HG02938 (cell line): ENCODE measurements around the gene TSBP1.
"Not testable (repeated sequence)": the region's sequence is repeated elsewhere in the genome, so short reads cannot be mapped to it uniquely, and the experiment has no call there.

Source experiments
- ATAC-seq: cut with Tn5 transposase; IDR thresholded peaks from one replicate; pipeline ENCODE4 v1.9.1; 2021; ENCODE audit warnings: mild to moderate bottlenecking, moderate library complexity; ENCODE audit not compliant: unreplicated experiment

TSBP1 gene

DNA sequence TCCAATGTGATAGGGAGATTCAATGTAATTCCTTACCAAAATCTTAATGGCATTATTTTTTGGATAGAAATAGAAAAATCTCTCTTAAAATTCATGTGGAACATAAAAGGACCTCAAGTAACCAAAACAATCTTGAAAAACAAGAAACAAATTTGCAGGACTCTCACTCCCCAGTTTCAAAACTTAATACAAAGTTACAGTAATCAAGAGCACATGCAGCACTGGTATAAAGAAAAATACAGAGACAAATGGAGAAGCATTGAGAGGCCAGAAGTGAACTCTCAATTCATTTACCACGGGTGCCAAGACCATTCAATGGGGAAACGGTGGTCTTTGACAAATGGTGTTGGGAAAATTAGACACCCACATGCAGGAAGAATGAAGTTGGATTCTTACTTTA is 7.8 kb upstream of the TSBP1 start:
- no peak for ATAC-seq

DNA sequence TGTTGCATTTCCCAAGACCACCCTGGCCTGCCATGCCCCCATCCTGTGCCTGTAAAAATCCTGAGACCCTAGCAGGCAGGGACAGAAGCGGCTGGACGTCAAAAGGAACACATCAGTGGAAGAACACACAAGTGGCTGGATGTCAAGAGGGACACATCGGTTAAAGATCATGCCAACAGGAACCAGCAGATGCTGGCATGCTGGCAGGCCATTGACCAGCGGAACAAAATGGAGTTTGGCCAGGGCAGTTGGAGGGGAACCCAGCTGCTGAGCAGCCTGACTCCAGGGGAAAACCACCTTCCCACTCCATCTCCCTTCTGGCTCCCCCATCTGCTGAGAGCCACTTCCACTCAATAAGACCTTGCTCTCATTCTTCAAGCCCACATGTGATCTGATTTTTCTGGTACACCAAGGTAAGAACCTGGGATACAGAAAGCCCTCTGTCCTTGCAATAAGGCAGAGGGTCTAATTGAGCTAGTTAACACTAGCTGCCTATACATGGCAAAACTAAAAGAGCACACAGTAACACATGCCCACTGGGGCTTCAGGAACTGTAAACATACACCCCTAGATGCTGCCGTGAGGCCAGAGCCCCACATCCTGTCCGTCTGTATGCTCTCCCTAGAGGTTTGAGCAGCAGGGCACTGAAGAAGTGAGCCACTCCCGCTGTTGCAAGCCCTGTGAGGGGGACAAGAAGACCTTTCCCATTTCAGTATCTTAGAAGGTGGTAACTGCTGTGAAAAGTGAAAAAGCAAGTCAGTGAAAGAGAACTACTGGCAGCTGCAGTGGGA is 4.2 kb upstream of the TSBP1 start:
- no peak for ATAC-seq

DNA sequence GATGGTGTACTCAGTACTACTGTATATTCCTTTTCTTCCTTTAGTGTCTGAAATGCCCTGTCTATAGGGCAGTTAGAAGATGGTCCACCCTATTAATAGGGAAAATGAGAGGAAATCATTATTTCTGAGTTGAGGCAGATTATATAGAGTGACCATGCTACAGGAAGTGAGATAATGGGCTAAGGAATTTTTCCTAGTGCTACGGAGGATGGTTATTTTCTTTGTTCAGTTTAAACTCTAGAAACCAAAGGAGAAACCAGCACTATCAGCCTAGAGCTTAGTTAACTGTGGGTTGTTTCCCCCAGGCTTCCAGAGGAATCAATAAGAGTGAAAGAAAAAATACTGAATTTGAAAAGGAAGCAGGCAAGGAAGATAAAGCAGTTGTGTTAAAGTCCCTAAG is 474 bp downstream of the TSBP1 start:
- no peak for ATAC-seq

DNA sequence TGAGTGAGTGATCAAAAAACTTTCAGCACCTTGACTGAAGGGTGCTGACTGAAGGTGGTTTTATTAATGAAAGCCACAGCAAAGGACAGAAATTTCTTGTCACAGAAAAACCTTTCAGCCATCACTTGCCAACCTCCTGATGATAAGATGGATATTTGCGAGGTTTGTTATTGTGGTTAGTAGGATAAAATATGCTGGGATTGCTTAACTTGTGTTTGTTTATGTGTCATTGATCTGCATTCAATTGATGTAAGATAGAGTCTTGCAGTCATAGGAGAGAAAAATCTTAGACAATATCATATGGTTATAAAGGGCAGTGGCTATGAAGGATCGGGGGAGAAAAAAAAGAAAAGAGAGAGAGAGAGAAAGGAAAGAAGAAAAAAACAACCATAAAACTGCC is 1.2 kb downstream of the TSBP1 start:
- ATAC-seq = no peak

DNA sequence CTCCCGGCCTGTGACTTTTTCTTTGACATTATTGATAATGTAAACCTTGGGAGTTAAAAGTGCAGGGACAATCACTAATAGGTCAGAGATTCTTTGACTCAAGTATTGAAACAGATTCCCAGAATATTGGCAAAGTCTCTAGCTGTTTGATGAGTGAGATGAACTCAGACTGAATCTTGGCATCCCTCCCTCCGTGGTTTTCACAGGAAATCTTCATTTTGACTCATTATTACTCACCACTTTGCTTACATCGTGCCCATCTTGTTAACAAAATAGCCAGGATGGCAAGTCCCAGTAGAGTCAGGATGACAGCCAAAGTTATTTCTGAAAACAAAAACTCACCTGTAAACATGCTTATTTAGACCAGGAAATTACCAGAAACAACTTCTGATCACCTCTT is 2.0 kb downstream of the TSBP1 start:
- ATAC-seq = no peak

DNA sequence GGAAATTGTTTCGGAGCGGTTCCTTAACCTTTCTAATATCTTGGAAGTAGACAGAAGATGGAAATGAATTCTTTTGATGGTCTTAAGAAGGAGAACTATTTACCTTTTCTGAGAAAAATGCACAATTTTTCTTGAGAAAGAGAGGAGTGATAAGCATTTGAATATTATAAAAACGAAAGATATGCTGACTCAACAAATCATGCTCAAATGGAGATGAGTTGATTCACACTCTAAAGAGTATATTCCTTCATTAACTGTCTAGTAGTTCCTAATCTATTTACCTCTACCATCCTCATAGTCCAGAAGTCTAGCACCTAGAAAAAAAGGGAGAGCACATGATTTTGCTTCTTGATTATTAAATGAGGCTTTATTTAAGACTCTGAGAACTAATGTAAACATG is 4.1 kb downstream of the TSBP1 start:
- no peak for ATAC-seq

DNA sequence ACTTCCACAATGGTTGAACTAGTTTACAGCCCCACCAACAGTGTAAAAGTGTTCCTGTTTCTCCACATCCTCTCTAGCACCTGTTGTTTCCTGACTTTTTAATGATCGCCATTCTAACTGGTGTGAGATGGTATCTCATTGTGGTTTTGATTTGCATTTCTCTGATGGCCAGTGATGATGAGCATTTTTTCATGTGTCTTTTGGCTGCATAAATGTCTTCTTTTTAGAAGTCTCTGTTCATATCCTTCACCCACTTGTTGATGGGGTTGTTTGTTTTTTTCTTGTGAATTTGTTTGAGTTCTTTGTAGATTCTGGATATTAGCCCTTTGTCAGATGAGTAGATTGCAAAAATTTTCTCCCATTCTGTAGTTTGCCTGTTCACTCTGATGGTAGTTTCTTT is 12.5 kb downstream of the TSBP1 start:
- not testable (repeated sequence) for ATAC-seq

DNA sequence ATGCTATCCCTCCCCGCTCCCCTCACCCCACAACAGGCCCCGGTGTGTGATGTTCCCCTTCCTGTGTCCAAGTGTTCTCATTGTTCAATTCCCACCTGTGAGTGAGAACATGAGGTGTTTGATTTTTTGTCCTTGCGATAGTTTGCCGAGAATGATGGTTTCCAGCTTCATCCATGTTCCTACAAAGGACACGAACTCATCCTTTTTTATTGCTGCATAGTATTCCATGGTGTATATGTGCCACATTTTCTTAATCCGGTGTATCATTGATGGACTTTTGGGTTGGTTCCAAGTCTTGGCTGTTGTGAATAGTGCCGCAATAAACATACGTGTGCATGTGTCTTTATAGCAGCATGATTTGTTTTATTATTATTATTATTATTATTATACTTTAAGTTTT is 13.2 kb downstream of the TSBP1 start:
- ATAC-seq = not testable (repeated sequence)

DNA sequence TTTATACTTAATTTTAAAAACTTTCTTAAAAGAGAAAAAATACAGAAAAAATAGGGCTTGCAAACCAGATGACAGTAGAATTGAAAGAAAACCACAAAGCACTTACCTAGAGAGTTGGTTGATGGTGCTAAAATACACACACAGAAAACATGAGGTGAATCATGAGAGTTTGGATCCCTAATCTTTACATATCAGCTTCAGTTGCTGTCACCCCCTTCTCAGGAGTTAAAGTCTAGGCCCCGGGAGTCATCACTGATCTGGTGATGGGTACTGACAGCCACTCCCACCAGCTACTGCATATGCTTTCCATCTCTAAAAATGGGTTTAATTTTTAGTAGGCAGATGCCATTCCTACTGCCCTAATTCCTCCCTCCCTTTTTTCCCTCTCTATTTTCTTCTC is 16.7 kb downstream of the TSBP1 start:
- ATAC-seq = no peak

DNA sequence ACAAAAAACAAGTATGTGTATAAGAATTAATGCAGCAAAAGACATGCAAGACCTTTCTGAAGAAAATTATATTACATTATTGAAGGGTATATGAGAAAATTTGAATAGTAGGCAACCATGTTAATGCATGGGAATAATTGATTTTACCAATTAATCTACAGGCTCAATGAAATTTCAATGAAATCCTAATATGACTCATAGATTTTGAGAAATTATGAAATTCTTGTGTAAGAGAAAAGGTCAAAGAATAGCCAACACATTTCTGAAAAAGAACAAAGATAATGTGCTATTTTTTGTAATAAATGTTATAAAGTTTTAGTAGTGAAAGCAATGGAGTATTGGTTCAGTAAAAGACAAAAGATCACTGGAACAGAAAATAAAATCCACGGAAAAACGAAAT is 18.4 kb downstream of the TSBP1 start:
- no peak for ATAC-seq

DNA sequence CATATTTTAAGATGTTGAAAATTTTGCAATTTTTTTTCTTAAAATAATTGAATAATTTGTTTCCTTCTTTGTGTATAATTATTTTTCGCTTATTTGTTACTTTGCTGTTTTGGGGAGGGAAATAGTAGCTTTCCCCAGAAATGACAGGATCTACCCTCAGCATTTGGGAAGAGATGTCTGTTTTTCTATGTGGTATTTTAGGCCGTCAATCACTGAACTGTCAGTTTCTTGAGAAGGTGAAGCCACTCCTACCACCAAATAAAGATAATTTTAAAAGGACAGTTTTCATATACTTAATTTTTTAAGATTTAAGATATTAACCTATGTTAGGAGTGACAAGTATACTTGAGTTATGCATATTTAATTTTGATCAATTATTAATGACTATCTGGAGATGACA is 31.5 kb downstream of the TSBP1 start:
- ATAC-seq = no peak

DNA sequence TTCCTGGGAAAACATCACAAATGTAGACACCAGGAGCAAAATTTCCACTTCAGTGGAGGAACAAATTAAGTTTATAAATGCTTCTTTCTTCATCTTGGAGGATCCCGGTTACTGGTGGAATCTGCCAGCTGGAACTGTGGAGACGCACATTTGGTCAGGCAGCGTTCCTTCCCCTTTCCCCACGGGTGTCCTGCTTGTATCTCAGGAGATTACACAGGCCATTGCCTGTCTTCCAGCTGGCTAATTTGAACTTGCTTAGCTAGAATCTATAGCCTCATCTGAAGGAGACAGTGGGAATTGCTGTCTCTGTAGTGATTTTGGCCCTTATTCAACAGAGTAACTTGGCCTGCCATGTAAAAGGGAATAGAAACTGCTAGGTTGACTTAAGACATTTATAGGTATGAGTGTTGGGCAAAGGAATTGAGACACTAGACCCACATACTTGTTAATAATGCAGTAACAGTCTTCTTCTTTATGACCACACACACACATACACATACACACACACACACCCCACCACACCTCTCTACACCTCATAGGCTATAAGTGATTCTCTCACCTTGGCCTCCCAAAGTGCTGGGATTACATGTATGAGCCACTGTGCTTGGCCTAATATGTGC is 34.4 kb downstream of the TSBP1 start:
- ATAC-seq = no peak

DNA sequence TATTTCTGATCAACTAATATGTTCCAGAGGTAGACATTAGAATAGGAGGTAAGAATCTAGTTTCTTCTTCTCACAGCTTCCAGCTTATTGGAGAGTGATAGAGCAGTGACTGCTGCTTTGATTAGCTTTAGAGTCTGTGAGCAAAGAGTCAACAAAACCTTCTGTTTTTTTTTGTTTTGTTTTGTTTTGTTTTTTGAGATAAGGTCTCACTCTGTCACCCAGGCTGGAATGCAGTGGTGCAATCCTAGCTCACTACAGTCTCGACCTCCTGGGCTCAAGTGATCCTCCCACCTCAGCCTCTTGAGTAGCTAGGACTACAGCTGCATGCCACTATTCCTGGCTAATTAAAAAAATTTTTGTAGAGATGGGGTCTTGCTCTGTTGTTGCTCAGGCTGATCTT is 39.3 kb downstream of the TSBP1 start:
- ATAC-seq = no peak

DNA sequence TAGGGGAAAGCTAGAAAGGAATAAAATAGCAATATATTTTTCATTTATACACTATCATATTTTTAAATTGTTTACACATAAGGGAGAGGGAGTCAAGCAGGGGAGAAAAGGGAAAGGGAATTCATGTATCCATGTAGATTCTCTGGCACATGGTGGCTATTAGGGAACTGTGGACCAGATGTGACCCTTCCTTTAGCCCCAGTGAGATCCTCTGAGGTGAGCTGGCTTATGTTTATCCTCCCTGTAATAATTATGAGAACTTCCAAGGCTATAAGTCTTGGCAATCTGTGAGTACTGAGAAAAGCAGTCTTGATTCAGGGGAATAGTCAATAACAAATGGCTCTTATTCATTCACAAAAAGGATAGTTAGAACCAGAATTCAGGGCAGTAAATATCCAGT is 42.6 kb downstream of the TSBP1 start:
- ATAC-seq = no peak

DNA sequence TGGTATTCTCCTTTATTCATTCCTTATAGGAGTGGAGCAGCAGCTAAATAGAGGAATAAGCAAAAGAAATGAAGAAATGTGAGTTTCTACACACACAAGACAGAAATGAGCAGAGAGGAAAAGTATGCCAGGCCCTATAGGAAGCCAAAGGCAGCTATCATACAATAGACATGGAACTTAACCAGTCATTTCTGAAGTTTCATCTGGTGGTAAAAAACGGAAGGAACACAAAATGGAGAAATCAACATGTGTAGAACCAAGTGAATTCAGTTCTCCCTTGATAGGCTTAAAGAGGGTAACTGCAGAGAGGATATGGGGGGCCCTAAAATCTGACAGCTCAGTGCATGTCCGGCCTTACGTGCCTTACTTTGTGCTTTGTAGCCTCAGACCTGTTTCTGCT is 44.6 kb downstream of the TSBP1 start:
- ATAC-seq = no peak

DNA sequence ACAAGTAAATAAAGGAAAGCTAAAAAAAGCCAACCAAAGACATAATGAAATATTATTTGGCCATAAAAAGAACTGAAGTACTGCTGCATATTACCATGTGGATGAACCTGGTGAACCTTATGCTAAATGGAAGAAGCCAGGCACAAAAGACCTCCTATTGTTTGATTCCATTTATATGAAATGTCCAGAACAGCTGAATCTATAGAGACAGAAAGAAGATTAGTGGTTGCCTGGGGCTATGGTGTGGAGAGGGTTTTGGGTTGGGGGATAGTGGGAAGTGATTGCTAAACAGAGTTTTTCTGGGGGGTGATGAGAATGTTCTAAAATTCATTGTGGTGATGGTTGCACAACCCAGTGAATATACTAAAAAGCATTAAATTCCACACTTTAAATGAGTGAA is 53.2 kb downstream of the TSBP1 start:
- ATAC-seq = no peak

DNA sequence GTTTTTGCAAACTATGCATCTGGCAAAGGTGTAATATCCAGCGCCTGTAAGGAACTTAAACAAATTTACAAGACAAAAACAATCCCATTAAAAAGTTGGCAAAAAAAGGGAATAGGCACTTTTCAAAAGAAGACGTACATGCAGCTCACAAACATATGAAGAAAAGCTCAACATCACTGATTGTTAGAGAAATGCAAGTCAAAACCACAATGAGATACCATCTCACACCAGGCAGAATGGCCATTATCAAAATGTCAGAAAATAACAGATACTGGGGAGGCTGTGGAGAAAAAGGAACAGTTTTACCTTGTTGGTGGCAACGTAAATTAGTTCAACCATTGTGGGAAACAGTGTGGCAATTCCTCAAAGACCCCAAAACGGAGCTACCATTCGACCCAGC is 54.2 kb downstream of the TSBP1 start:
- ATAC-seq = no peak

DNA sequence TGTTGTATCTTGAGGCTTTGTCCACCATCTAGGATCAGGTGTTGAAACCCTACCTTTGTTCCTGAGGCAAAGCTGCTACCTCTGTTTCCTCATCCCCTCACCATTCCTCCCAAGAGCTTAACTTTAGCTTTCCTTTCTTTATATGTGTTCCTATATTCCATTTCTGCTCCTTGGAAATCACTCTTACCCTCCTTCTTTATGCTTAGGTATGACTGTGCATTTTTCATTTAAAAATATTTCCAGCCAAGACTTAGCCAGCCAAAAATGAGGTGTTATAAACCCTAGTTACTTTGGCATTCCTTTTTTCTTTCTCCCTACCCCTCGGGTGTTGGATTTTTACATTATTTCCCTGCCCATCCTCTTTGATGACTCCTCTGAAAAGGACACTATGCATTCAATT is 57.7 kb downstream of the TSBP1 start:
- ATAC-seq = no peak

DNA sequence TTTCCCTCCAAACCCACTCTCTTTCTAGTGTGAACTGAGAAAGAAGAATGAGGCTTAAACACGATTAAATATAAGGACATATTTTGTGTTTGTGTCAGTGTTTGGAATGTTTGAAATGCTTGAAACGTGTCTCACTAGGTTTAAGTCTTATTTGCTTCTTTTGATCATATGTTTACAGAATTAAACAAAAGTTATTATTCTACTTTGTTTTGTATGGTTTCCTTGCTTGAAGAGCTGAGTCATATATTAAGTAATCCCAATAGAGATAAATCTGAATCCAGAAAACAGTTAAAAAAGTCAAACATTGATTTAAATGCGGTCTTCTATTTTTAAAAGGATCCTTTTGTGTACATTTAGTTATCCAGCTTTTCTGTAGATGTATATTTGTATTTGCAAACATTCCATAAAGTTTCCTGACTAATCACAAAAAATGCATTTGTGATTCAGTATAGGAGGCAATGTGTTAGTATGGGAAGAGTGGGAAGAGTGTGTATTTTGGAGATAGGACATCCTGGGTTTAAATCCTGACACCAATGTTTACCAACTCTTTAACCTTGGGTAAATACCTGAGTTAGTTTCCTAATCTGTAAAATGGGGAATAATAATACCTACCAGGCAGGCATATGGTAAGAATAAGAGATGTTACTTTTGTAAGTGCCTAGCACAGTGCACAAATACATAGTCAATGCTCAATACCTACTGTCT is 72.9 kb downstream of the TSBP1 start:
- no peak for ATAC-seq

DNA sequence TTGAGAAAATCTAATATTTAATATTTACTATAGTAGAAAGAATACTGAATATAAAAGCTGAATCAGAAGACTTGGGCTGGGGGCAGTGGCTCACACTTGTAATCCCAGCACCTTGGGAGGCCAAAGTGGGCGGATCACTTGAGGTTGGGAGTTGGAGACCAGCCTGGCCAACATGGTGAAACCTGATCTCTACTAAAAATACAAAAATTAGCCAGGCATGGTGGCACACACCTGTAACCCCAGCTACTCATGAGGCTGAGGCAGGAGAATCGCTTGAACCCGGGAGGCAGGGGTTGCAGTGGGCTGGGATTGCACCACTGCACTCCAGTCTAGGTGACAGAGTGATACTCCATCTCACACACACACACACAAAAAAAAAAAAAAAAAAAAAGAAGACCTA is 76.7 kb downstream of the TSBP1 start:
- not testable (repeated sequence) for ATAC-seq

DNA sequence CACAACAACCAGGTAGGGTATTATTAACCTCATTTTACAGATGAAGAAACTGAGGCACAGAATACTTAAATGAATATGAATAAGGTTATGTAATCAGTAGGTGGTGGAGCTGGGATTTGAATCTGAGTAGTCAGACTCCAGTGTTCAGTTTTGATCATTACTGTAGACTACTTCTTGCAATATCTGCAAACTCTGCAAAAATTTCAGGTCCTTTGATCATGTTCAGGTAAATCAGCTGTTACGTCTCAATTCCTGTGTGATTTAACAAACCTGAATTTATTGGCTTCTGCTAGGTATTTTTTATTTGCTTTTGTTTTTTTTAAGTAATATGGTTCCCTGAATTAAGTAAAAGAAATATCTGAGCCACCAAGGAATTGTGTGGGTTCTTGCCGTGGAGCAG is 77.1 kb downstream of the TSBP1 start:
- no peak for ATAC-seq

DNA sequence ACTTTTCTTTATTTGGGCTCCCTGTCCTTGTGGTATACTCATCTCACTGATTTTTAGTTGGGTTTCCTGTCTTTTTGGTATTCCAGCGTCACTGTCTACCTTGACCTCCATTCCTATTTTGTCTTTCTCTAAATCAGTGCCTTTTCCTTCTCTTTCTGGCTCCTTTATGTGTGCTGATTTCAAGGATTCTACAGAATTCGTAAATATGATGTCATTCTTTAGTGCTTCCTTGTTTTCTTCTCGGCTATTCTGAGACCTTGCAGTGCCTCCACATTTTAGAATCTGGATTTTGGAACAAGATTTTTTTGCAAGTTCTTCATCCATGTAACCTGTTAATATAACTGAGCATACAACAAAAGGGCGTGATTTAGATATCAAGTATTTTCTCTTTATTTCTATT is 78.0 kb downstream of the TSBP1 start:
- no peak for ATAC-seq
